HepG2 (cell line): ENCODE data around the gene SKI. TPM values are rescaled to one million over a fixed set of nuclear protein-coding genes. Genes with fewer than 3 reads are reported as not detected.

Source experiments
- BRD4 ChIP-seq: sonication (generic); formaldehyde crosslinking; IDR thresholded peaks from 2 replicates; pipeline ENCODE4 v1.4.0; 2020; ENCODE audit warnings: missing genetic modification reagents
- ELF1 ChIP-seq: sonication (generic); formaldehyde crosslinking; IDR thresholded peaks from 2 replicates; pipeline ENCODE4 v1.4.0; 2020; ENCODE audit warnings: missing genetic modification reagents
- KDM6A ChIP-seq: IDR thresholded peaks from 2 replicates; pipeline ENCODE4 v1.6.1; 2016; ENCODE audit warnings: low read depth
- MYNN ChIP-seq: sonication (generic); formaldehyde crosslinking; IDR thresholded peaks from 2 replicates; pipeline ENCODE4 v1.4.0; 2020; ENCODE audit warnings: mild to moderate bottlenecking, low read depth, missing genetic modification reagents
- NFE2L2 ChIP-seq: fragments of 150-350 bp; IDR thresholded peaks from 2 replicates; pipeline ENCODE4 v1.6.1; 2014; ENCODE audit warnings: low read length
- POGZ ChIP-seq: sonication (generic); formaldehyde crosslinking; IDR thresholded peaks from 2 replicates; pipeline ENCODE4 v1.4.0; 2020; ENCODE audit warnings: mild to moderate bottlenecking, missing genetic modification reagents
- SAP130 ChIP-seq: IDR thresholded peaks from 2 replicates; pipeline ENCODE4 v1.6.1; 2016; ENCODE audit warnings: low read depth
- ZFYVE20 ChIP-seq: sonication (generic); formaldehyde crosslinking; IDR thresholded peaks from 2 replicates; pipeline ENCODE4 v1.8.0; 2023; ENCODE audit warnings: low read depth, mild to moderate bottlenecking, moderate library complexity, missing genetic modification reagents, borderline replicate concordance
- ZNF224 ChIP-seq: sonication (generic); formaldehyde crosslinking; IDR thresholded peaks from 2 replicates; pipeline ENCODE4 v1.5.0; 2020; ENCODE audit warnings: mild to moderate bottlenecking, missing genetic modification reagents
- ZNF232 ChIP-seq: sonication (generic); formaldehyde crosslinking; IDR thresholded peaks from 2 replicates; pipeline ENCODE4 v1.4.0; 2020; ENCODE audit warnings: missing genetic modification reagents, borderline replicate concordance
- polyA plus RNA-seq, 8 experiments: library from polyadenylated mRNA; depleted of rRNA in 3 of 8; stranded (reverse) in 7 of 8; unstranded in 1 of 8; fragments of >200 nt; fragmentation: Illumina TruSeq in 4 of 8; extraction: Trizol in 4 of 8; gene quantifications; 2 replicates each; pipeline versions ENCODE4 v1.2.1 to v1.2.3, GENCODE V29; 2011 to 2016; ENCODE audit warnings: low read depth in 4 of 8, missing spikeins in 1 of 8, mixed read lengths in 1 of 8; ENCODE audit not compliant: insufficient read depth in 1 of 8
- total RNA-seq, 5 experiments: library from RNA; depleted of rRNA; stranded (reverse); fragments of >200 nt; fragmentation: Illumina TruSeq; extraction: Trizol; gene quantifications; 2 replicates each; pipeline ENCODE4 v1.2.3, GENCODE V29; 2016; ENCODE audit warnings: low read depth in 1 of 5
- TF ChIP-seq, protein P1 (sequence below): sonication (generic); formaldehyde crosslinking; IDR thresholded peaks from 2 replicates; pipeline ENCODE4 v1.4.0; 2020; ENCODE audit warnings: missing genetic modification reagents, borderline replicate concordance
- TF ChIP-seq, protein P2 (sequence below): sonication (generic); formaldehyde crosslinking; IDR thresholded peaks from 2 replicates; pipeline ENCODE4 v1.5.1; 2020; ENCODE audit warnings: mild to moderate bottlenecking, missing genetic modification reagents, borderline replicate concordance
- TF ChIP-seq, protein P3 (sequence below): IDR thresholded peaks from 2 replicates; pipeline ENCODE4 v1.6.1; 2016; ENCODE audit warnings: mild to moderate bottlenecking
- TF ChIP-seq, protein P4 (sequence below): sonication (generic); formaldehyde crosslinking; IDR thresholded peaks from 2 replicates; pipeline ENCODE4 v1.4.0; 2020; ENCODE audit warnings: missing genetic modification reagents, borderline replicate concordance
- TF ChIP-seq, protein P5 (sequence below): IDR thresholded peaks from 2 replicates; pipeline ENCODE4 v1.6.1; 2018; ENCODE audit warnings: missing genetic modification reagents
- TF ChIP-seq, protein P6 (sequence below): sonication (generic); formaldehyde crosslinking; IDR thresholded peaks from 2 replicates; pipeline ENCODE4 v1.4.0; 2020; ENCODE audit warnings: mild to moderate bottlenecking, missing genetic modification reagents

SKI gene
- total and polyA plus RNA-seq, 2 of the 13 experiments (the other 11 are each of a cell fraction or from before 2014, with no cell fraction given), result 4.7 to 6.9 TPM

DNA sequence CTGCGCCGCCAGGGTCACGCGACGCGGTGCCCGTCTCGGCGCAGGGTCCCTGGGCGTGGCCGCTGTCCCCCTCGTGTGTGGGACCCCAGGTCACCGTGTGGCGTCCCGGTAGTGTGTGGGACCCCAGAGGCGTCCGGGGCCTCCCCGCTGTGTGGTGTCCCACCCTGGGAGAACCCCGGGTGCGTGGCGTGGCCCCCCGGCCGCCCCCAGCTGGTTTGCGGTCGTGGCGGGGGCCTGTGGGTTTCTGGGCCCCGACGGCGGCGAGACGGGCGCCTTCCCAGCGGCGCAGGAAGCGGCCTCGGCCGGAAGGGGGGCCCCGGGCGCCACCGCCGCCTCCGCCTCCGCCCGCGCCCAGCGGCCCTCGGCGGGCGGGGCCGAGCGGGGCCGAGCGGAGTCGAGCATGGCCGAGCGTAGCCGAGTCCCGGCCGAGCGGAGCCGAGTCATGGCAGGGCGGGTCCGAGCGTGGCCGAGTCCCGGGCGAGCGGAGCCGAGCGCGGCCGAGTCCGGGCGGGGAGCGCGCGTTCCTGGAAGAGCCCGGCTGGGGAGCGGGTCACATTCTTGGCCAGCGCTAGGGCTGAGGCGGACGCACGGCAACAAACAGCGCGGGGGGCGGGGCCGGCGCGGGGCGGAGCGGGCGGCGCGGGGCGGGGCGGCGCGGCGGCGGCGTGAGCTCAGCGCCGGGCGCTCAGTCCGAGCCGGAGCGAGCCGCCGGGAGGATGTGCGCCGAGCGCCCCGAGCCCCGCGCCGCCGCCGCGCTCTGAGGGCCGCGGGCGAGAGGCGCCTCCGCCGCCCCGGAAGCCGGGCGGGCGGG lies 568 bp upstream of the SKI start (continued):
- TF ChIP-seq, protein P1, sequence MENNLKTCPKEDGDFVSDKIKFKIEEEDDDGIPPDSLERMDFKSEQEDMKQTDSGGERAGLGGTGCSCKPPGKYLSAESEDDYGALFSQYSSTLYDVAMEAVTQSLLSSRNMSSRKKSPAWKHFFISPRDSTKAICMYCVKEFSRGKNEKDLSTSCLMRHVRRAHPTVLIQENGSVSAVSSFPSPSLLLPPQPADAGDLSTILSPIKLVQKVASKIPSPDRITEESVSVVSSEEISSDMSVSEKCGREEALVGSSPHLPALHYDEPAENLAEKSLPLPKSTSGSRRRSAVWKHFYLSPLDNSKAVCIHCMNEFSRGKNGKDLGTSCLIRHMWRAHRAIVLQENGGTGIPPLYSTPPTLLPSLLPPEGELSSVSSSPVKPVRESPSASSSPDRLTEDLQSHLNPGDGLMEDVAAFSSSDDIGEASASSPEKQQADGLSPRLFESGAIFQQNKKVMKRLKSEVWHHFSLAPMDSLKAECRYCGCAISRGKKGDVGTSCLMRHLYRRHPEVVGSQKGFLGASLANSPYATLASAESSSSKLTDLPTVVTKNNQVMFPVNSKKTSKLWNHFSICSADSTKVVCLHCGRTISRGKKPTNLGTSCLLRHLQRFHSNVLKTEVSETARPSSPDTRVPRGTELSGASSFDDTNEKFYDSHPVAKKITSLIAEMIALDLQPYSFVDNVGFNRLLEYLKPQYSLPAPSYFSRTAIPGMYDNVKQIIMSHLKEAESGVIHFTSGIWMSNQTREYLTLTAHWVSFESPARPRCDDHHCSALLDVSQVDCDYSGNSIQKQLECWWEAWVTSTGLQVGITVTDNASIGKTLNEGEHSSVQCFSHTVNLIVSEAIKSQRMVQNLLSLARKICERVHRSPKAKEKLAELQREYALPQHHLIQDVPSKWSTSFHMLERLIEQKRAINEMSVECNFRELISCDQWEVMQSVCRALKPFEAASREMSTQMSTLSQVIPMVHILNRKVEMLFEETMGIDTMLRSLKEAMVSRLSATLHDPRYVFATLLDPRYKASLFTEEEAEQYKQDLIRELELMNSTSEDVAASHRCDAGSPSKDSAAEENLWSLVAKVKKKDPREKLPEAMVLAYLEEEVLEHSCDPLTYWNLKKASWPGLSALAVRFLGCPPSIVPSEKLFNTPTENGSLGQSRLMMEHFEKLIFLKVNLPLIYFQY, result no peak; the same call in 1 of the 2 replicates
- TF ChIP-seq, protein P2, sequence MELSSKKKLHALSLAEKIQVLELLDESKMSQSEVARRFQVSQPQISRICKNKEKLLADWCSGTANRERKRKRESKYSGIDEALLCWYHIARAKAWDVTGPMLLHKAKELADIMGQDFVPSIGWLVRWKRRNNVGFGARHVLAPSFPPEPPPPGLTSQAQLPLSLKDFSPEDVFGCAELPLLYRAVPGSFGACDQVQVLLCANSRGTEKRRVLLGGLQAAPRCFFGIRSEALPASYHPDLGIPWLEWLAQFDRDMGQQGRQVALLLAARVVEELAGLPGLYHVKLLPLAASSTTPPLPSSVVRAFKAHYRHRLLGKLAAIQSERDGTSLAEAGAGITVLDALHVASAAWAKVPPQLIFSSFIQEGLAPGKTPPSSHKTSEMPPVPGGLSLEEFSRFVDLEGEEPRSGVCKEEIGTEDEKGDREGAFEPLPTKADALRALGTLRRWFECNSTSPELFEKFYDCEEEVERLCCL (CRISPR knock-in tag), result no peak
- TF ChIP-seq ZNF232 (CRISPR knock-in tag) (no peak), NFE2L2 (no peak), ELF1 (CRISPR knock-in tag) (no peak), MYNN (CRISPR knock-in tag) (no peak), POGZ (no peak), BRD4 (CRISPR knock-in tag) (no peak), KDM6A (CRISPR knock-in tag) (no peak), SAP130 (CRISPR knock-in tag) (peak; percentile 41; the same call in 1 of the 2 replicates), ZNF224 (no peak), ZFYVE20 (CRISPR knock-in tag) (no peak)
- TF ChIP-seq, protein P3, sequence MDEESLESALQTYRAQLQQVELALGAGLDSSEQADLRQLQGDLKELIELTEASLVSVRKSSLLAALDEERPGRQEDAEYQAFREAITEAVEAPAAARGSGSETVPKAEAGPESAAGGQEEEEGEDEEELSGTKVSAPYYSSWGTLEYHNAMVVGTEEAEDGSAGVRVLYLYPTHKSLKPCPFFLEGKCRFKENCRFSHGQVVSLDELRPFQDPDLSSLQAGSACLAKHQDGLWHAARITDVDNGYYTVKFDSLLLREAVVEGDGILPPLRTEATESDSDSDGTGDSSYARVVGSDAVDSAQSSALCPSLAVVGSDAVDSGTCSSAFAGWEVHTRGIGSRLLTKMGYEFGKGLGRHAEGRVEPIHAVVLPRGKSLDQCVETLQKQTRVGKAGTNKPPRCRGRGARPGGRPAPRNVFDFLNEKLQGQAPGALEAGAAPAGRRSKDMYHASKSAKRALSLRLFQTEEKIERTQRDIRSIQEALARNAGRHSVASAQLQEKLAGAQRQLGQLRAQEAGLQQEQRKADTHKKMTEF (CRISPR knock-in tag), result no peak; the same call in 1 of the 2 replicates
- TF ChIP-seq, protein P4, sequence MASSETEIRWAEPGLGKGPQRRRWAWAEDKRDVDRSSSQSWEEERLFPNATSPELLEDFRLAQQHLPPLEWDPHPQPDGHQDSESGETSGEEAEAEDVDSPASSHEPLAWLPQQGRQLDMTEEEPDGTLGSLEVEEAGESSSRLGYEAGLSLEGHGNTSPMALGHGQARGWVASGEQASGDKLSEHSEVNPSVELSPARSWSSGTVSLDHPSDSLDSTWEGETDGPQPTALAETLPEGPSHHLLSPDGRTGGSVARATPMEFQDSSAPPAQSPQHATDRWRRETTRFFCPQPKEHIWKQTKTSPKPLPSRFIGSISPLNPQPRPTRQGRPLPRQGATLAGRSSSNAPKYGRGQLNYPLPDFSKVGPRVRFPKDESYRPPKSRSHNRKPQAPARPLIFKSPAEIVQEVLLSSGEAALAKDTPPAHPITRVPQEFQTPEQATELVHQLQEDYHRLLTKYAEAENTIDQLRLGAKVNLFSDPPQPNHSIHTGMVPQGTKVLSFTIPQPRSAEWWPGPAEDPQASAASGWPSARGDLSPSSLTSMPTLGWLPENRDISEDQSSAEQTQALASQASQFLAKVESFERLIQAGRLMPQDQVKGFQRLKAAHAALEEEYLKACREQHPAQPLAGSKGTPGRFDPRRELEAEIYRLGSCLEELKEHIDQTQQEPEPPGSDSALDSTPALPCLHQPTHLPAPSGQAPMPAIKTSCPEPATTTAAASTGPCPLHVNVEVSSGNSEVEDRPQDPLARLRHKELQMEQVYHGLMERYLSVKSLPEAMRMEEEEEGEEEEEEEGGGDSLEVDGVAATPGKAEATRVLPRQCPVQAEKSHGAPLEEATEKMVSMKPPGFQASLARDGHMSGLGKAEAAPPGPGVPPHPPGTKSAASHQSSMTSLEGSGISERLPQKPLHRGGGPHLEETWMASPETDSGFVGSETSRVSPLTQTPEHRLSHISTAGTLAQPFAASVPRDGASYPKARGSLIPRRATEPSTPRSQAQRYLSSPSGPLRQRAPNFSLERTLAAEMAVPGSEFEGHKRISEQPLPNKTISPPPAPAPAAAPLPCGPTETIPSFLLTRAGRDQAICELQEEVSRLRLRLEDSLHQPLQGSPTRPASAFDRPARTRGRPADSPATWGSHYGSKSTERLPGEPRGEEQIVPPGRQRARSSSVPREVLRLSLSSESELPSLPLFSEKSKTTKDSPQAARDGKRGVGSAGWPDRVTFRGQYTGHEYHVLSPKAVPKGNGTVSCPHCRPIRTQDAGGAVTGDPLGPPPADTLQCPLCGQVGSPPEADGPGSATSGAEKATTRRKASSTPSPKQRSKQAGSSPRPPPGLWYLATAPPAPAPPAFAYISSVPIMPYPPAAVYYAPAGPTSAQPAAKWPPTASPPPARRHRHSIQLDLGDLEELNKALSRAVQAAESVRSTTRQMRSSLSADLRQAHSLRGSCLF (CRISPR knock-in tag), result no peak
- TF ChIP-seq, protein P5, sequence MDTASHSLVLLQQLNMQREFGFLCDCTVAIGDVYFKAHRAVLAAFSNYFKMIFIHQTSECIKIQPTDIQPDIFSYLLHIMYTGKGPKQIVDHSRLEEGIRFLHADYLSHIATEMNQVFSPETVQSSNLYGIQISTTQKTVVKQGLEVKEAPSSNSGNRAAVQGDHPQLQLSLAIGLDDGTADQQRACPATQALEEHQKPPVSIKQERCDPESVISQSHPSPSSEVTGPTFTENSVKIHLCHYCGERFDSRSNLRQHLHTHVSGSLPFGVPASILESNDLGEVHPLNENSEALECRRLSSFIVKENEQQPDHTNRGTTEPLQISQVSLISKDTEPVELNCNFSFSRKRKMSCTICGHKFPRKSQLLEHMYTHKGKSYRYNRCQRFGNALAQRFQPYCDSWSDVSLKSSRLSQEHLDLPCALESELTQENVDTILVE (CRISPR knock-in tag), result no peak; the same call in 1 of the 2 replicates
- TF ChIP-seq, protein P6, sequence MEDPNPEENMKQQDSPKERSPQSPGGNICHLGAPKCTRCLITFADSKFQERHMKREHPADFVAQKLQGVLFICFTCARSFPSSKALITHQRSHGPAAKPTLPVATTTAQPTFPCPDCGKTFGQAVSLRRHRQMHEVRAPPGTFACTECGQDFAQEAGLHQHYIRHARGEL (CRISPR knock-in tag), result no peak
